Panc1 (cell line): ENCODE measurements around the gene ENTPD6. TPM values are rescaled to one million over a fixed set of nuclear protein-coding genes. Genes with fewer than 3 reads are reported as not detected.

ENCODE experiments used
- ATAC-seq: fragments of 200-7000 bp; cut with Tn5 transposase; 2 replicates; pipeline ENCODE4 v1.9.1; 2020; ENCODE audit warnings: mild to moderate bottlenecking, moderate library complexity
- BruUV-seq: library from RNA; stranded (reverse); fragments of 400-500 nt; replicated peaks from 2 replicates; lab custom pipeline; 2021; lab: Mats Ljungman, UMichigan
- CTCF ChIA-PET: fragments of 300-600 bp; sonication (Branson Sonifier 250); formaldehyde crosslinking; loops from one replicate; lab custom pipeline; 2022; ENCODE audit warnings: antibody characterized with exemption; lab: Charles Lee
- POLR2A ChIA-PET: fragments of 300-600 bp; sonication (Branson Sonifier 250); formaldehyde crosslinking; loops from one replicate; lab custom pipeline; 2022; ENCODE audit warnings: antibody characterized with exemption; lab: Charles Lee
- DNase-seq: peaks from one replicate; pipeline ENCODE4 v3.0.0-alpha.2; 2010; ENCODE audit warnings: low read depth, low spot score
- H3K27ac ChIP-seq: 2 replicates; pipeline ENCODE4 v1.5.1; 2011; ENCODE audit warnings: mild to moderate bottlenecking, low read length, inconsistent platforms
- H3K27me3 ChIP-seq: fragments of 200-500 bp; sonication (Bioruptor generic); 2 replicates; pipeline ENCODE4 v1.6.0; 2014; ENCODE audit warnings: low read length, inconsistent platforms; ENCODE audit not compliant: control insufficient read depth, insufficient read depth
- H3K36me3 ChIP-seq: fragments of 200-500 bp; sonication (Bioruptor generic); 2 replicates; pipeline ENCODE4 v1.5.1; 2014; ENCODE audit warnings: inconsistent platforms, mild to moderate bottlenecking, low read length, moderate library complexity; ENCODE audit not compliant: control insufficient read depth, insufficient read depth
- H3K4me1 ChIP-seq: 2 replicates; pipeline ENCODE4 v1.5.1; 2011; ENCODE audit warnings: inconsistent platforms, mild to moderate bottlenecking, low read length, moderate library complexity; ENCODE audit not compliant: control insufficient read depth, insufficient read depth
- H3K4me3 ChIP-seq, 2 experiments: 2 replicates each; pipeline ENCODE4 v1.5.1; 2011 to 2012; ENCODE audit warnings: low read depth in 2 of 2, low read length in 2 of 2, mild to moderate bottlenecking in 2 of 2, inconsistent platforms in 1 of 2, moderate library complexity in 1 of 2
- H3K9me3 ChIP-seq: fragments of 200-500 bp; sonication (Bioruptor generic); 2 replicates; pipeline ENCODE4 v1.5.1; 2014; ENCODE audit warnings: low read depth, mild to moderate bottlenecking, inconsistent platforms, low read length, moderate library complexity; ENCODE audit not compliant: control insufficient read depth, insufficient read depth
- POLR2AphosphoS5 ChIP-seq: IDR thresholded peaks from 2 replicates; pipeline ENCODE4 v1.6.1; 2012; ENCODE audit warnings: mild to moderate bottlenecking, low read depth, low read length, moderate library complexity
- SIN3A ChIP-seq: IDR thresholded peaks from 2 replicates; pipeline ENCODE4 v1.6.1; 2012; ENCODE audit warnings: low read depth, mild to moderate bottlenecking, low read length, moderate library complexity, borderline replicate concordance; ENCODE audit not compliant: insufficient read depth
- TCF7L2 ChIP-seq: IDR thresholded peaks from 2 replicates; pipeline ENCODE4 v1.6.1; 2011; ENCODE audit warnings: mild to moderate bottlenecking, low read depth, low read length, inconsistent platforms
- in situ Hi-C: cut with HindIII; loops from 2 replicates; pipeline ENCODE4 v1.10.0; 2016; ENCODE audit warnings: low sequenced_read_pairs, low pct_unique_long_range_greater_than_20kb
- intact Hi-C: fragments of 100-400 bp; cut with micrococcal nuclease; formaldehyde crosslinking; loops from one replicate; pipeline ENCODE4 v1.10.0; 2022; ENCODE audit not compliant: unreplicated experiment
- total RNA-seq: library from RNA; stranded (reverse); gene quantifications from one replicate; pipeline ENCODE4 v1.2.1, GENCODE V29; 2021; ENCODE audit not compliant: unreplicated experiment
- TF ChIP-seq, protein P1 (sequence below), 2 experiments: IDR thresholded peaks; 2 replicates each; pipeline ENCODE4 v1.6.1; 2011 to 2012; ENCODE audit warnings: low read depth in 2 of 2, control low read depth in 1 of 2, low read length in 1 of 2, mild to moderate bottlenecking in 1 of 2, moderate library complexity in 1 of 2; ENCODE audit not compliant: insufficient read depth in 1 of 2
- TF ChIP-seq, protein P2 (sequence below): fragments of 450-650 bp; IDR thresholded peaks from 2 replicates; pipeline ENCODE4 v1.5.1; 2017; ENCODE audit warnings: mild to moderate bottlenecking

ENTPD6 gene
- total RNA-seq, 1 experiment from 2014 or later, result 108 TPM

DNA sequence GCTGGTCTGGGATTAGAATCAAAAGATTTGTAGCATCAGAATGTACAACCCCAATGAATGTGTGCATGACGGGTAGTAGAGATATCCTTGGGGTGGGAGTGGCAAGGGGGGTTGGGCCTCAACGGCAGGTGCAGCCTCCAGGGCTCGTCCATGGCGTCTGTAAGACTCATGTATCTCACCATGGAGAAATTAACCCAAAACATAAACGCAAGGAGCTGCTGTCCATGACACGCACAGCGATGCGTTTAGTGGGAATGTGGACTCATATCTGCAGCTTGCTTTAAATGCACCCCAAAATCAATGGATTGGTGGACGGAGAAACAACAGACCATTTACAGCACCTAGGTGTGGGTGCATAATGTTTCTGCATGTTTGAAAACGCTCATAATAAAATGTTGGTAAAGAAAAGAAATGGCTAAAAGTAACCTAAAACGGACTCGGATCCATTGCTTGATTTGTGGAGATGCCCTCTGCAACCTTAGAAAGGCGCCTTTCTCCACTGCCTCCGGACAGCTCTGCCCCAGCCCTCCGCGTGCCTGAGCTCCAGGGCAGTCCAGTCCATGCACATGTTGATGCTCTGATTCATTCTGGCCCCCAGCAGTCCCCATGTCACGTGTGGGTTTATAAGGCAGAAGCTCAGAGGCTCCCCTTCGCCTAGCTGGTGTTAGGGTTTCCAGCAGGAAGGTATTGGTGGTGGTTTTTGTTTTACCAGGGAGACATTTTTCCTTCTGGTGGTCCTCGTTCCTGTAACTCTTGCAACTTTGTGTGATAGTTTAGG is 76.9 kb downstream of the ENTPD6 start:
- H3K4me1 ChIP-seq, result no peaks in the 10 kb centered on the region; the same call in 1 of the 2 replicates
- H3K36me3 ChIP-seq, result peaks cover 34% of the 10 kb centered on the region
- no peak for TF ChIP-seq SIN3A
- no peak for TF ChIP-seq POLR2AphosphoS5
- TF ChIP-seq TCF7L2, result no peak
- TF ChIP-seq, protein P1, sequence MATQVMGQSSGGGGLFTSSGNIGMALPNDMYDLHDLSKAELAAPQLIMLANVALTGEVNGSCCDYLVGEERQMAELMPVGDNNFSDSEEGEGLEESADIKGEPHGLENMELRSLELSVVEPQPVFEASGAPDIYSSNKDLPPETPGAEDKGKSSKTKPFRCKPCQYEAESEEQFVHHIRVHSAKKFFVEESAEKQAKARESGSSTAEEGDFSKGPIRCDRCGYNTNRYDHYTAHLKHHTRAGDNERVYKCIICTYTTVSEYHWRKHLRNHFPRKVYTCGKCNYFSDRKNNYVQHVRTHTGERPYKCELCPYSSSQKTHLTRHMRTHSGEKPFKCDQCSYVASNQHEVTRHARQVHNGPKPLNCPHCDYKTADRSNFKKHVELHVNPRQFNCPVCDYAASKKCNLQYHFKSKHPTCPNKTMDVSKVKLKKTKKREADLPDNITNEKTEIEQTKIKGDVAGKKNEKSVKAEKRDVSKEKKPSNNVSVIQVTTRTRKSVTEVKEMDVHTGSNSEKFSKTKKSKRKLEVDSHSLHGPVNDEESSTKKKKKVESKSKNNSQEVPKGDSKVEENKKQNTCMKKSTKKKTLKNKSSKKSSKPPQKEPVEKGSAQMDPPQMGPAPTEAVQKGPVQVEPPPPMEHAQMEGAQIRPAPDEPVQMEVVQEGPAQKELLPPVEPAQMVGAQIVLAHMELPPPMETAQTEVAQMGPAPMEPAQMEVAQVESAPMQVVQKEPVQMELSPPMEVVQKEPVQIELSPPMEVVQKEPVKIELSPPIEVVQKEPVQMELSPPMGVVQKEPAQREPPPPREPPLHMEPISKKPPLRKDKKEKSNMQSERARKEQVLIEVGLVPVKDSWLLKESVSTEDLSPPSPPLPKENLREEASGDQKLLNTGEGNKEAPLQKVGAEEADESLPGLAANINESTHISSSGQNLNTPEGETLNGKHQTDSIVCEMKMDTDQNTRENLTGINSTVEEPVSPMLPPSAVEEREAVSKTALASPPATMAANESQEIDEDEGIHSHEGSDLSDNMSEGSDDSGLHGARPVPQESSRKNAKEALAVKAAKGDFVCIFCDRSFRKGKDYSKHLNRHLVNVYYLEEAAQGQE (IDR thresholded peaks at IDR 0.05; ENCODE audit: insufficient read depth in 1 of 2, low read depth in 2 of 2, low read length in 1 of 2), result no peak
- TF ChIP-seq, protein P2, sequence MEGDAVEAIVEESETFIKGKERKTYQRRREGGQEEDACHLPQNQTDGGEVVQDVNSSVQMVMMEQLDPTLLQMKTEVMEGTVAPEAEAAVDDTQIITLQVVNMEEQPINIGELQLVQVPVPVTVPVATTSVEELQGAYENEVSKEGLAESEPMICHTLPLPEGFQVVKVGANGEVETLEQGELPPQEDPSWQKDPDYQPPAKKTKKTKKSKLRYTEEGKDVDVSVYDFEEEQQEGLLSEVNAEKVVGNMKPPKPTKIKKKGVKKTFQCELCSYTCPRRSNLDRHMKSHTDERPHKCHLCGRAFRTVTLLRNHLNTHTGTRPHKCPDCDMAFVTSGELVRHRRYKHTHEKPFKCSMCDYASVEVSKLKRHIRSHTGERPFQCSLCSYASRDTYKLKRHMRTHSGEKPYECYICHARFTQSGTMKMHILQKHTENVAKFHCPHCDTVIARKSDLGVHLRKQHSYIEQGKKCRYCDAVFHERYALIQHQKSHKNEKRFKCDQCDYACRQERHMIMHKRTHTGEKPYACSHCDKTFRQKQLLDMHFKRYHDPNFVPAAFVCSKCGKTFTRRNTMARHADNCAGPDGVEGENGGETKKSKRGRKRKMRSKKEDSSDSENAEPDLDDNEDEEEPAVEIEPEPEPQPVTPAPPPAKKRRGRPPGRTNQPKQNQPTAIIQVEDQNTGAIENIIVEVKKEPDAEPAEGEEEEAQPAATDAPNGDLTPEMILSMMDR, result no peak
- CTCF ChIA-PET, result no interaction called here
- no TSS peak for BruUV-seq
- H3K4me3 ChIP-seq, result no peak overlapping the region
- POLR2A ChIA-PET, result no interaction called here
- intact Hi-C loops (no loop called here), in situ Hi-C loops (no loop called here)
- no peak overlapping the region; the same call in 1 of the 2 replicates for H3K27ac ChIP-seq
- ATAC-seq (no peak), DNase-seq (no peak)
- H3K9me3 ChIP-seq, result no peaks in the 10 kb centered on the region
- no peaks in the 10 kb centered on the region for H3K27me3 ChIP-seq

DNA sequence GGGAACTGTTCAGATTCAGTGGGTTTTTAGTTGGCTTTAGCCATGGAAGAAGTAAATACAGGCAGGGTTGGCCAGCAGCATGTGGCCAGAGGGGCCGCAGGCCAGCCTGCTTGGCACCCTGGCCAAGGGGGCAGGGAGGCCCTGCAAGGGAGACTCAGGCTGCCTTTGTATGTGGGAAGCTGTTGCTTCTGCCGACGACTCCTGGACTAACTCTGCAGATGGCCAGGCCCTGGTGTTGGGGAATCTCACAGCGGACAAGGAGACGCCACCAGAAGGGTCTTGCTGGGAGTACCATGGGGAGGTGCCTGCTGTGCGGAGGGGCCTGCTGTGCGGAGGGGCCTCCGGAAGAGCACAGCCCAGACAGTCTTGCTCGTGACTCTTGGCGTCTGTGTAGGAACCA is 77.5 kb downstream of the ENTPD6 start:
- Histone ChIP-seq H3K27ac (no peak overlapping the region; the same call in 1 of the 2 replicates), H3K27me3 (no peaks in the 10 kb centered on the region), H3K4me3 (no peak overlapping the region), H3K36me3 (peaks cover 34% of the 10 kb centered on the region), H3K9me3 (no peaks in the 10 kb centered on the region), H3K4me1 (no peaks in the 10 kb centered on the region; the same call in 1 of the 2 replicates)
- ATAC-seq, result no peak
- ChIA-PET POLR2A (no interaction called here), CTCF (no interaction called here)
- BruUV-seq, result no TSS peak
- in situ Hi-C loops (no loop called here), intact Hi-C loops (no loop called here)
- TF ChIP-seq SIN3A (no peak), POLR2AphosphoS5 (no peak), TCF7L2 (no peak)
- TF ChIP-seq, protein P1 (IDR thresholded peaks at IDR 0.05; ENCODE audit: insufficient read depth in 1 of 2, low read depth in 2 of 2, low read length in 1 of 2), result no peak
- TF ChIP-seq, protein P2, result no peak
- no peak for DNase-seq
